NCI-H1105 treated with DMSO at 0.1 percent for 48 hours (cell line): ENCODE data around the gene SIGLEC11.
"Not testable (repeated sequence)": the region's sequence is repeated elsewhere in the genome, so short reads cannot be mapped to it uniquely, and the experiment has no call there.

ENCODE experiments used
- DNase-seq: peaks from one replicate; lab custom pipeline; 2025; lab: John Stamatoyannopoulos, UW

SIGLEC11 gene, protein sequence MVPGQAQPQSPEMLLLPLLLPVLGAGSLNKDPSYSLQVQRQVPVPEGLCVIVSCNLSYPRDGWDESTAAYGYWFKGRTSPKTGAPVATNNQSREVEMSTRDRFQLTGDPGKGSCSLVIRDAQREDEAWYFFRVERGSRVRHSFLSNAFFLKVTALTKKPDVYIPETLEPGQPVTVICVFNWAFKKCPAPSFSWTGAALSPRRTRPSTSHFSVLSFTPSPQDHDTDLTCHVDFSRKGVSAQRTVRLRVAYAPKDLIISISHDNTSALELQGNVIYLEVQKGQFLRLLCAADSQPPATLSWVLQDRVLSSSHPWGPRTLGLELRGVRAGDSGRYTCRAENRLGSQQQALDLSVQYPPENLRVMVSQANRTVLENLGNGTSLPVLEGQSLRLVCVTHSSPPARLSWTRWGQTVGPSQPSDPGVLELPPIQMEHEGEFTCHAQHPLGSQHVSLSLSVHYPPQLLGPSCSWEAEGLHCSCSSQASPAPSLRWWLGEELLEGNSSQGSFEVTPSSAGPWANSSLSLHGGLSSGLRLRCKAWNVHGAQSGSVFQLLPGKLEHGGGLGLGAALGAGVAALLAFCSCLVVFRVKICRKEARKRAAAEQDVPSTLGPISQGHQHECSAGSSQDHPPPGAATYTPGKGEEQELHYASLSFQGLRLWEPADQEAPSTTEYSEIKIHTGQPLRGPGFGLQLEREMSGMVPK

DNA sequence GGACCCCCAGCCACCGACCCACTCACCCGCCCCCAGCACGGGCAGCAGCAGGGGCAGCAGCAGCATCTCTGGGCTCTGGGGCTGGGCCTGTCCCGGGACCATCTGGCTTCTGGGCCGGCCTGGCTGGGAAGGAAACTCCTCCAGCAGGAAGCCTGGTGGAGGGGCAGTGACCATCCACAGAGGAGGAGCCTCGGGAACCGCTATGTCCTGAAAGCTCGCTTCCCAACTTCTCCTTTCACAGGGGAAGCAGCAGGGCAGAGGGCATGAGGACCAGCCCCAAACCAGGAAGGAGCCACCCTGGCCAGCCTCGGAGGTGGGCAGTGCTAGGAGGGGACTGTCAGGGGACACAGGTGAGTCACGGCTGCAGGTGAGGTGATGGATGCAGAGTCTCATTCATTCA lies at the start of gene SIGLEC11:
Gene SIGLEC11, minus strand, starts transcription at position 193 of the 400 bp plus-strand sequence. Its CDS starts 91 bp downstream, at position 102.
- not testable (repeated sequence) for DNase-seq

DNA sequence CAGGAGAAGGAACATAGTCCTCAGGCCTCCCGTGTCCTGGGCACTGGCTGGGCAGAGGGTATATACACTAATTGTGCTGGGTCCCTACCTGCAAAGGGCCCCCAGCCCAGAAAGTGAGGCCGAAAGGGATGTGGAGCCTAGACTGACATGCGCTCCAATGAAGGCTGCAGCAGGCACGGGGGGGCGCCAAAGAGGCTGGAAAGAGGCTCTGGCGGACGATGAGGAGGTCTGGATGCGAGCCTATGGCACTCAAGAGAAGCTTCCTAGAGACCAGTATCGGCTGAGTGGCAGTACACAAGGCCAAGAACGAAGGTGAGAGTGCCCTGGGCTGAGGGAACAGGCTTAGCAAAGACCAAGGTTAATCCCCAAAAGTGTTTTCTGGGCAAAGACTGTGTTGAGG lies 47.6 kb upstream of the SIGLEC11 start:
- no peak for DNase-seq

DNA sequence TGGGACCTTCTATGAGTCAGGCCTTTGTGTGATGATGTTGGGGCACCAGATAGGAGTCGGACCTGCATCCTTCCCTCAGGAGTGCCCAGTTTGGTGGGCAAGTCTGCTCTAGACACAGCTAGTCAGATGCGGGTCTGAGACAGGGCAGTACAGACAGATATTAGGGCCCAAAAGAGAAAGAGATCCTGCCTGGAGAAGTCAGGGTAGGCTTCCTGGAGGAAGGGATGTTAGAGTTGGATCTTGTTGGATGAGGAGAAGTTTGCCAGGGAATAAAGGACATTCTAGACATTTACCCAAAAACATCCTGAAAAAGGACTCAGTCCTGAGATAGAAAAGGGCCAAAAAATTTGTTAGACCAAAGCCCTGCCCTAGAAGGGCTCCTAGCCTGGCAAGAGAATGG lies 47.0 kb upstream of the SIGLEC11 start:
- no peak for DNase-seq

DNA sequence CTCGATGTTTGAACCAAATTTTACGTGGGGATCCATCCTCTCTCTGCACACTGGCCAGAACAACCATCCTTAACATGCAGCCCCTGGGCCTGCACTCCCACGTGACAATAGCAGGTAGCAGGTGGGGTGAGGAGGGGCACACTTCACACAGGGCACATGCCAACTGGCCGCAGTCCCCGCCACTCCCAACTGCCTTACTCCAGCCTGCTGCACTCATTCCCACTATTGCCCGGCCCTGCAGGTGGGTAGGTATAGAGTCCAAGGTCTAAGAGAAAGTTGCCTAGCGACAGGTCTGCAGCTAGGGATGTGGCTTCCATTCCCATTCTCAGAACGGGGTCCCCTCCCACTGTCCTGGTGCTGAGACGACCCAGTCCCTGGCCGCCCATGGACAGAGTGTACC lies 46.2 kb upstream of the SIGLEC11 start:
- DNase-seq, result no peak

DNA sequence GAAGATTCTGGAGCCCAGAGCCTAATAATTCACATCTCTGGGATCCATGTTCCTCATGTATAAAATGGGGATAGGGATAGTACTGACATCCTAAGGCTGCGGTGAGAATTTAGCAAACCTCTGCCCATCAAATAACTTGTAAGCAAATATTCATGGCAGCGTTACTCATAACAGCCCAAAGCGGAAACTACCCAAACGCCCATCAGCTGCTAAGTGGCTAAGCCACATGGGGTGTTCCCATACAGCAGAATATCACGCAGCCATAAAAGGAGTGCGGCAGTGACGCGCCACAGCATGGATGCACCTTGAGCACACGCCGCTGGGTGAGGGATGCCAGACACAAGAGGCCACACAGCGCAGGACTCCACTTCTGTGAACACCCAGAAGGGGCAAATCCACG lies 44.5 kb upstream of the SIGLEC11 start:
- no peak for DNase-seq

DNA sequence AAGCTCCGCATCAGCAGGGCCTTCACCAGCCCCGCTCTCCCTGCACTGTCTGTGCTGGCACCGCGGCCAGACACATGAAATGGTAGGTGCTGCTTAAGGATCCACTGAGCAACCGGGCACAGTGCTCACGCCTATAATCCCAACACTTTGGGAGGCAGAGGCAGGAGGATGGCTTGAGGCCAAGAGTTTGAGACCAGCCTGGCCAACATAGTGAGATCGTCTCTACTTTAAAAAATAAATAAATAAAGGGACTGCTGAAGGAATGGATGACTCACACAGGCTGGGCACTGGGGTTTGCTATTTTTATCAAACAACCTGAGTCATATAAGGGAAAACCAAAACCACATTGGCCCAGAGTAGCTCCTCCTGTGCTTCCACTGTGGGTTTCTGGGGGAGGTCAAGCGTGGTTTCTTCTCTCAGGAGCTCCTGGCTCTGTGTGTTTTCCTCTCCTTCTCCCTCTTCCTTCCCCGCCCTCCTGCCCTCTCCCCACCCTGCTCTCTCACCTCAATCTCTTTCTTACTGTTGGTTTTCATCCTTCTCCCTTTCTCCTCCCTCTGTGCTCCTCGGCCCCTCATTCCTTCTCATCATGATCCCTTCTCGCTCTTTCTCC lies 42.9 kb upstream of the SIGLEC11 start:
- no peak for DNase-seq

DNA sequence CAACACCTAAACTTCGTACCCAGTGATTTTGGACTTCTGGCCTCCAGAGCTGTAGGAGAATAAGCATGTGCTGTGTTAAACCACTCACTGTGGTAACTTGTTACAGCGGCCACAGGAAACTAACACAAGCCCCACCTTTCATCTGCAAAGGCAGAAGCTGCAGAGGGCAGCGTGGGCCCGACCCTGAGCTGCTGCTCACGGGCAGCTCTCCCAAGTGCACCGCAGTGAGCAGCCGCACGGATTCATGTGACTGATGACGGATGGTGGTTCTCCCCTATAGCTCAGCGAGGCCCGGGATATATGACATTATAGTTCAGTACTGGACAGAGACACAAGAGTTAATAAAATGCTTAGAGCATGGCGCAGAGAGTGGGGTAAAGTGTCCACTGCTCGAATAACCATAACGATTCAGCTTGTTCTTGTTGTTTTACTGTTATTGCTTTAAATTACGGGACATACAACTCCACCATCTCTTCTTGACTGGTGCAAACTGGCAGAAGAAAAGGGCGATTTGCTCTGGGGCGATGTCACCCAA lies 42.3 kb upstream of the SIGLEC11 start:
- DNase-seq, result no peak

DNA sequence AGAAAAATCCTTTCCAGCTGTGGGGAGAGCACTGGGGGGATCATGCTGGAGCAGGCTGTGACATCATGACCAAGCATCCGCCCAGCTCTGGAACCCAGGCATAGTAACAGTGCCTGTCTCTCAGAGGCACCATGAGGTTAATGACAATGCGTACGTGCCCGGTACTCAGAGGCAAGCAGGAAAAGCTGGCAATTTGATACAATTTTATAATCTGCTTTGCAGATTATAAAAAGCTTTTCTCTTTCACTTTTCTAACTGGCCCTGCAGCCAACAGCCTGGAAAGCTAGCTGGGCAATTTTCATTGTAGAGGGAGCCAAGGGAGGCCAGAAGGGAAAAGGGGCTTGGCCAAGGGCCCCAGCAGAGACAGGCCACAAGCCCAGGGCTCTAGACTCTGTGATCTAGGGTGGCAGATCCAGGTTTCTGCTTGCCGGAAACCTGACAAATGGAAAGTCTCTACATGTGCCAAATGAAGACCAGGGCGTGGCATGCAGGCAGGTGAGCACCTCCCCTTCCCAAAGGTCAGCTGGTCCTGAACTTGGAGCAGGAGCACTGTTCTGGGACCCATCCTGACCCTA lies 41.5 kb upstream of the SIGLEC11 start:
- DNase-seq, result no peak

DNA sequence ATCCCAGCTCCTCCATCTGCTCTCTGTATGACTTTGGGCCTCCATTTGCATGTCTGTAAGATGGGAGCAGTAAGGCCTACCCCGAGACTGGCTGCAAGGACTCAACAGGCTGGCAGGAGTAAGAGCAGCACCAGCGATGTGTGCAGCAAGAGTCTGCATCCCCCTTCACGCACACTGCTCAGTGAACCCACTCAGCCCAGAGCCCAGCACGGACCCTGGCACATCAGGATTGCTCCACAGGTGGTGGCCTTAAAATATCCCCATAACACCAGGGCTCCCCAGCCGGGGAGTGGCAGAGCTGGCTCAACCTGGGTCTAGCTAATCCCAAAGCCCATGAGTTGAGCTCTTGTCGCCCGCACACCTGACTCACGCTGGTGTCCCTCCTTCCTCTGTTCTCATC lies 40.8 kb upstream of the SIGLEC11 start:
- no peak for DNase-seq

DNA sequence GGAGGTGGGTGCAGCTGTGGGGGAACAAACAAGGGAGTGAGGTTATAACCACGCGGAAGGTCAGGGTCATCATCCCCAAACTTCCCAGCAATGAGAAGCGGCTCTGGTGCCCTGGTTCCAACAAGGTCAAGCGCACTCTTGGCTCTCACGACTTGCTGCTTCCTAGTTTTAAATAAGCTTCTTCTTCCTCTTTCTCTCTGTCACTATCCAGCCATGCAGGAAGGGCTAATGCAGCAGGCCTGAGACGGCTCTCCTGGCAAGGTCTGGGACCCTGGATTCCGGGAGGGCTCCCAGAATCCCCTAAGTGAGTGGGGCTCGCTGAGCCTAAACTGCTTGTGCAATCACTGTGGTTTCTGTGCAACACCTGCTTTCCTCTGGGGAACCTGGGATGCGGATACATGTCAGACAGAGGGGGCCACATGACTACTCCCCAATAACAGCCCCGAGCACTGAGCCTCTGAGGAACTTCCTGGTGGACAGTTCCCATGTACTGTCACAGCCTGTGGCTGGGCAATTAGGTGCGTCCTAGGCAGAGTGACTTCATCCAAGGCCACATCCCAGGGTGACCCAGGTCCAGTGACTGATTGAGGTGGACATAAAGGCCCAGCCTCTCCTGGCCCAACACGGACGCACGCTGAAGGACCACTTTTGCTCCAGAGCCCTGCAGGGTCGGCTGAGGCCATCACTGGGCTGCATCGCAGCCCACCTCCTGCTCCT lies 40.0 kb upstream of the SIGLEC11 start:
- DNase-seq, result no peak

DNA sequence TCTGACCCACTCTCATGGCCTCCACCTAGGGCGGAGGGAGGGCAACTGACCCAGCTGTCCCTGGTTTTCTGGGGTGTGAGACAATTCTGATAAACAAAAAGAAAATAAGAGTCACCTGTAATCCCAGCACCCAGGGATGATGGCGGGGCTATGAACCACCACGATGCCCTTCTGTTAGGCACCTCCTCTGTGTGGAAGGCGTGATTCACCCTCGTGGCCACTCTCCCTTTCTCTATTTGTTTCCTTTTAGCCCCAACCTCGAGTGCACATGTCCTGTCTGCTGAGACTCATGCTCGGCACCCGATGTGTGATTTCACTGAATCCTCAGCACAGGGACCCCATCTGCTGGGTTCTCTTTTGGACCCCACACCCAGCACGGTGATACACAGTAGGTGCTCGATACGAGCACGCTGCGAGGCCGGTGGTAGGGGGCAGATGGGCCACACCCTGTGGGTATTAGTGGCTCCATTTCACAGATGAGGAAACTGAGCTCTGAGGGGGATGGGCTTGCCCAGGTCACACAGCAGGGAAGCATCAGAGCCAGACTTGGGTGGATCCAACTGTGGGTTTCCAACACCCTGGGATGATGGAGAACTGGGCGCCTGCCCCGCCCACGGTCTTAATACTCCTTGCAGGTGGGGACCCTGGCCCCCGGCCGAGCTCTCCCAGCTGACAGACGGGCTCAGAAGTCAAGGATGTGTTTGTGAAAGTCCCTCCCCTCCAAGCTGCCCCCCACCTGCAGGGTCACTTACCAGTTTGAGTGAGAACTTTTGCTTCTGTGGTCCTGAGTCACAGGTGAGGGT lies 39.3 kb upstream of the SIGLEC11 start:
- no peak for DNase-seq

DNA sequence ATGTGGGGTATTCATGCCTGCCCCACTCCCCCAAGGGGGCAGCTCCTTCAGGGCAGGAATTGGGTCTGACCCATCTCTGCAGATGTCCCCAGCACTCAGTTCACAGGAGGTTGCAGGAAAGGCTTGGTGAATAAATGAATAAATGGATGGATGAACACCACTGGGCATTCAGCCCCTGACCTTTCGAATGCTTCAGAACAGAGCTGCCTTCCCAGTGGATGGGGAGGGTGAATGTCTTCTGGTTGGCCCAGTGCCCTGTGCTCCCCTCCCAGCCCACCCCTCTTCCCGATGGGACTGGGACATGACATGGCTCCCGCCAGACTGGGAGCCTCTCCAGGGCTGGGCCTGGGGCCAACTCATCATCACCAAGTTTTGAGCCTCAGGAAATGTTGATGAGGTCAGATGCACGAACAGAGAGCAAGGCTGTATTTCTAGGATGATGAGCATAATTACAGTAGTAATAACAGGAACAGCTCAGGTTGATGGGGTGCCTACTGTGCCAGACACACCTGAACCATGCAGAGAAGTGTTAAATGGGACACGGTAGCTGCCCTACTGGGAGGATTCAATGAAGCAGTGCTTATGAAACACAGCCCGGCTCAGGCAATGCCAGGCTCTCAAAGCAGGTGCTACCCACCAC lies 38.5 kb upstream of the SIGLEC11 start:
- DNase-seq, result peak; percentile 59

DNA sequence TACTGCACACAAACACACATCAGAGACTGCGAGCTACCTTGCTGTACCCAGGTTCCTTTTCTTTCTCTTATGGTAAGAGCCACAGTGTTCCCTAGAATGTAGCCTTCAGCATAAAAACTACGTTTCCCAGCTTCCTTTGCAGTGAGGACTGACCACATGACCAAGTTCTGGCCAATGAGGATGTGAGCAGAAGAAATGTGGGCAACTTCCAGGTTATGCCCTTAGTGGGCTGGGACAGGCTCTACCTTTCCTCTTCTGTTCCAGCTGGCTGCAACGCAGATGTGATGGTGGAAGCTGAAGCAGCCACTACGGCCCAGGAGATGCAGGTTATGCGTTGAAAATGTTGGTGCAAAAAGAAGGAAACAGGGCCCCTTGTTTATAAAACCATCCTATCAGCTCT lies 36.7 kb upstream of the SIGLEC11 start:
- DNase-seq, result peak; percentile 16

DNA sequence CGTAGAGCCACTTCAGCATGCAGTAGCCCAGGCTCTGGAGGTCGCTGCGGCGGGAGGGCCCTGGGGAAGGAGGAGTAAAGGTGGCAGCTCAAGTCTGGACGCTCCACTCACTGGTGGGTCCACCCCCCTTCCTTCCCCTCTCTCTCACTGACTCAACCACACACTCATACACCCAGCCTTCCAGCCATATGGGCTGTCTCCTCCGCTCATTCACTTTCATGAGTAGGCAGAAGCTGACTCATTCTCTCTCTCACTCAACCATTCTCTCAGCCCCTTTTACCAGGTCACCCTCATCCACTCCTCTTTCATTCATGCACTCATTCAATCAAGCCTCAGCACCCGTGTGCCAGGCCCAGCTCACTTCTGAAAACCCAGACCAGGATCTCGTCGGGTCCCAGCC lies 27.5 kb upstream of the SIGLEC11 start:
- DNase-seq, result no peak

DNA sequence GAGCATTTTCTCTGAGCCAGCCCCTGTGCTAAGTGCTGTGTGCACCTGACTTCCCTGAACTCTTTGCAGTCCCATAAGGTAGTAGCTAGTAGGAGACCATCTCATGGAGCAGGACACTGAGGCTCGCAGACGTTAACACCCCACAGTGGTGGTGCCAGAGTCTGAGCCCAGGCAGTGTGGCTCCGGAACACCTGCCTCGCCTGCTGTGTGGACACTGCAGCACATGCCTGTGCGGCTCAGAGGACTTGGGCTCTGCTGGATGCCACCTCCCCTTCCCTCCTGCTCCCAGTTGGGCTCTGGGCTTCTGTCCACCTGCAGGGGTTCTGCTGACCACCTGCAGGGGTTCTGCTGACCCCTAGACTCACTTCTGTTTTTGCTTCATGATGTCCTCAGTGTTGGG lies 27.0 kb upstream of the SIGLEC11 start:
- DNase-seq, result no peak

DNA sequence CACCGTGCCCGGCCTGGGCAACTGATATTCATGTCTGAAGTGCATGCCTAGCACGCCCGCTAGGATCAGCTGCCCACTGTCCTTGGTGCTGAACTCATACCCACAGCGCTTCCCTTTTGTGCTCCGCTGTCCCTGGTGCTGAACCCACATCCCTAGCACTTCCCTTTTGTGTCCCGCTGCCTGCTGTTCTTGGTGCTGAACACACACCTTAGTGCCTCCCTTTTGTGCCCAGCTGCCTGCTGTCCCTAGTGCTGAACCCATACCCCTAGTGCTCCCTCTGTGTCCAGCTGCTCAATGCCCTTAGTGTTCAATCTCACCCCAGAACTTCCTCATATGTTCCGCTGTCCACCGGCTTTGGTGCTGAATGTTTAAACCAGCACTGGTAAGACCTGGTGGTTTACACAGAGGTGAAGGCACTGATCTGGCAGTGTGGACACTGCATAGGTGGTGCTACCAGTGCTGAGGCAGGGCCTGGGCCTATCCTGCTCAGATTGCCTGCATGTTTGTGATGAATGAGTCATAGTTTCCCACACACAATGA lies 26.3 kb upstream of the SIGLEC11 start:
- no peak for DNase-seq

DNA sequence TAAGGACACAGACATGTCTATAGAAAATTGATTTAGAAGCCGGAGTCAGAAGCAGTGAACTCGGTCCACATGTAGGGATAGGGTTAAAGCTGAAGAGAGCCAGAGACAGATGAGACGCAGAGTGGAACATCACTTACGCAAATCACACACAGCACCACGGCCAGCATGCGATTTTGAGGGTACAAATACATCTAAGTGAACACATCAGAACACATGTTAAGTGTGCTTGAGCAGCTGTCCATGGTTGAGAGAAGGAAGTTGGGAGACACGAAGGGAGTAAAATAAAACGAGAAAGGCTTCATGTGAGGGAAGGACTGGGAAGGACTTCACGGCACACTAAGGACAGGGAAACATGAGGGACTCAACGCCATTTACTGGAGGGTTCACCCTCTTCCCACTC lies 25.4 kb upstream of the SIGLEC11 start:
- no peak for DNase-seq

DNA sequence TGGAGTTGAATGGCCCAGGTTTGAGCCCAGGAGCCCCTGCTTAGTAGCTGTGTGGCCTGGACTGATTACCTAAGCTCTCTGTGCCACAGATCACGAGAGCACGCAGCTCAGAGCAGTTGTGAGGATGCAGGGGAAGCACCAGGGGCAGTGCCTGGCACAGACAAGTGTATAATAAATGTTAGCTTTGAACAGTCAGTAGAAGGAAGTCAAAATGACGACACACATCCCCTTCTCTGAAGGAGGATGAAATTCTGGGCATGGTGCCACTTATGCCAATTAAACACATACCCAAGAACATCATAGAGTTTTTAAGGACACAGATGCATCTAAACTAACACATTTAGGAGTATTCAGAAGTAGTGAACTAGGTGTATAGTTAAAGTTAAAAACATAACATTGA lies 24.9 kb upstream of the SIGLEC11 start:
- peak; percentile 17 for DNase-seq

DNA sequence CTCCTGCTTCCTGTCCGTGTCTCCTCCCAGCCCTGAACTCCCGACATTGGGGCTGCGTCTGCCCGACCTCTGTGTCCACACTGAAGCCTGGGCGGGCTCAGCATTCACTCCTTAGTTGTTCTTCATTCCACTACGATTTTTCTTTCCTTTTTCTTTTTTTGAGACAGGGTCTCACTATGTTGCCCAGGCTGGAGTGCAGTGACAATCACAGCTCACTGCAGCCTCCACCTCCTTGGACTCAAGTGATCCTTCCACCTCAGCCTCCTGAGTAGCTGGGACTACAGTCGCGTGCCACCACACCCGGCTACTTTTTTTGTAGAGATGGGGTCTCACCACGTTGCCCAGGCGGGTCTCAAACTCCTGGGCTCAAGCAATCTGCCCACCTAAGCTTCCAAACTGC lies 23.5 kb upstream of the SIGLEC11 start:
- no peak for DNase-seq

DNA sequence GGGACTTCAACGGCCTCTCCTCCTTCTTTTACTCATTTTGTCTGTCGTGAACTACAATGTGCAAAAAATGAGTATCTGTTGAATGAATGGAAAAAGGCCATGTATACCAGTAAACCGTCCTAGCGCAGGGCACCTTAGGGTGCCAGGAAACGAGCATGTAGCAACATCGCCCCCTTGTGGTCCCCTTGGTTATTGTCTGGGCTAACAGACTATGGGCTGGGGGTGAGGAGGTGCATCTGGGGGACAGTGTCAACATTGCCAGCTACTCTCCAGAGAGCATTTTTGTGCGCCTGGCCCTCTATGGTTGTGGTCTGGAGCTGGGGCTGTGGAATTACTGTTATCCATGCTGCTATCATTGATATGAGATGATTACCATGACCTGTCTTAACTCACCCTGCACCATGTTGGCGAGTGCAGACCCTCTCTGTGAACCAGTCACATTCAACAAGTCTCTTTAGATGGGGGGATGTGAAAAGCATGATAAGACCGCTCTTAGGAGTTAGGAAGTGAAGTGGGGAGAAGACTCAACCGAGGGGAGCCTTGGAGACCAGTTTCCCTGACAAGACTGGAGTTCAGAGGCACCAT lies 22.8 kb upstream of the SIGLEC11 start:
- peak; percentile 51 for DNase-seq
